Activated naive CD8-positive, alpha-beta T cell treated with anti-CD3 and anti-CD28 coated beads, Interleukin-2, amount 50 U/mL, for 16 hours (primary cell): ENCODE data around the gene GRM4.
"Not testable (repeated sequence)": the region's sequence is repeated elsewhere in the genome, so short reads cannot be mapped to it uniquely, and the experiment has no call there.

Experiments used
- DNase-seq: peaks from one replicate; pipeline ENCODE4 v3.0.0-alpha.2; 2020; ENCODE audit warnings: low read depth, low spot score

GRM4 gene

DNA sequence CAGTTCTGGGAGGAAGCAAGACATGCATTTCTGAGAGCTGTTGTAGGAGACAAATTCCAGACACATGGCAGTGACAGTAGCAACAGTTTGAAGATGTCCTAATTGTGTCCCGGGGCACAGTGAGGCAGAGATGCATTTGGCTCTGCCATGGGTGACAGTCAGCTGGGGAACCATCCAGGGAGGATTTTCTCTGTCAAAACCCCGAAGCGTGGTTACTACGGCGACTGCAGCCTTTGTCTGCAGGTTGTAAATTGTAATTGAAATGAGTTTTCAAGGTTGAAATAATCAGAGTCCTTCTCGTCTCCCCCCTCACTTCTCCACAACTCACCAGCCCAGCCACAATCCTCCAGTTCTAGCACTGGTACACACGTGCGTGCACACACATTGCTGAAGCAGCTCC lies 100.1 kb downstream of the GRM4 start:
- DNase-seq = no peak

DNA sequence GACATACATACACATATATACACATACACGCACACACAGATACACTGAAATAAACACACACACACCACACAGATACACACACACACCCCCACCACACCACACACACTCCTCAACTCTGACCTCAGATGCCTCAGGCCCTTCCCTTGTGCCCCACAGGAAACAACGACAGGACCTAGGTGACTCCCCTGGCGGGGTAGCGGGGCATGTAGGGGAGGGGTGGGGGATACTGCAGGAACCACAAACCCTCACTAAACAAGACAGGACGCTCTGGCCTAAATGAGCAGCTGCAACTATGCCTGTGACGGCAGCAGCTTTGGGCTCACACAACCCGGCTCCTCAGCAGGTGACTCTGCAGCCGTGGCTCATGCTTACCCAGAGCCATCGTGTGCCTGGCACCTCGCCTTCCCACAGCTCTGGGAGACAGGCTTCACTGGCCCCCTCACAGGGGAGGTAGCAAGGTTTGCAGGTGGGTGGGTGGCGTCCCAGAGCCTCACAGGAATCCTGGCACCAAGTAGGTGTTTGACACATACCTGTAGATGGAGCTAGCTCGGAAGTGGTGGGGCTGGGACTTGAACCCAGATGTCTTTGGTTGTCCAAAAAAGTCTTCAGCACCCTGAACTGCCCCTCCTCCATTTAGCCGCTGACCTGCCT lies 100.8 kb downstream of the GRM4 start:
- DNase-seq = no peak

DNA sequence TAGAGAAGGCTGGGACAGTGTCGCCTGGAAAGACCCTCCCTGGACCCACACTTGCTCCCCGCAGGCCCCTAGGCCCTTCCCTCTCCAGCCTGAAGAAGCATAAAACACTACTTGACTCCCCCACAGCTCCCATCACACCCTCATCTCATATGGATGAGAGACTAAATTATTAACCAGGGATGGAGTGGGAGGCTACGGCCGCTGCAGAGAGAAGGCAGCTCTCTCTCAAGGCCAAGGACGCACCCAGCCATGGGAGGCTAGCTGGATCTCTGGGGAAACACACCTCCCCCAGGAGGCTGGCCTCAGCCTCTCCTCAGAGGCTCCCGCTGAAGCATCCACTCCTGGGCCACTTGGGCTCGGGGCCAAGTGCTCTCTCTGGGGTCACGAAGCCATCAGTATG lies 102.5 kb downstream of the GRM4 start:
- no peak for DNase-seq

DNA sequence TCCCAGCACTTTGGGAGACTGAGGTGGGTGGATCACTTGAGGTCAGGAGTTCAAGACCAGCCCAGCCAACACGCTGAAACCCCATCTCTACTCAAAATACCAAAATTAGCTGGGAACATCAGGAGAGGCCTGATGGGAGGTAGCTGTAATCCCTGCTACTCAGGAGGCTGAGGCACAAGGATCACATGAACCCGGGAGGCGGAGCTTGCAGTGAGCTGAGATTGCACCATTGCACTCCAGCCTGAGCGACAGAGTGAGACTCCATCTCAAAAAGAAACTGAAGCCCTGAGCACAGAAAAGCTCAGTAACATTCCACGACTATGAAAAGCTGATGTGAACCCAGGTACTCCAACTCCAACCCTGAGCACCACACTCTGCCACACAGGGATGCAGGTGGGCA lies 103.9 kb downstream of the GRM4 start:
- DNase-seq = not testable (repeated sequence)

DNA sequence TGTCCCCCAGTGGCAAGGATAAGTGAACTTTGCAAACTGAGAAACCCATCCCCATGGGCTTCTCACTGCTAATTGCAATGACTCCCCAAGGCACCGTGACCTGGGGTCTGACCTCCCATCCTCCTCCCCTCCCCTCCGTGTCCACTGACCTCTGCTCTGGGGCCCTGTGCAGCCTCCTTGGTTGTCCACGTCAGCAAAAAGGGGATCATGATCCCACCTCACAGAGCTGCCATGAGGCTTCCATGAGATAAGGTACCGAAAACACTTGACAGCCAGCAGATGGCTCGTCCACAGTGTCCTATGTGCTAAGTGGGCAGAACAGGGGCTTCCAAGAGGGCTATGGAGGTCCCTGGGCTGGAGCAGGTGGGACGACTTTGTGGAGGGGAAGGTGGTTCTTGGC lies 104.5 kb downstream of the GRM4 start:
- DNase-seq = no peak

DNA sequence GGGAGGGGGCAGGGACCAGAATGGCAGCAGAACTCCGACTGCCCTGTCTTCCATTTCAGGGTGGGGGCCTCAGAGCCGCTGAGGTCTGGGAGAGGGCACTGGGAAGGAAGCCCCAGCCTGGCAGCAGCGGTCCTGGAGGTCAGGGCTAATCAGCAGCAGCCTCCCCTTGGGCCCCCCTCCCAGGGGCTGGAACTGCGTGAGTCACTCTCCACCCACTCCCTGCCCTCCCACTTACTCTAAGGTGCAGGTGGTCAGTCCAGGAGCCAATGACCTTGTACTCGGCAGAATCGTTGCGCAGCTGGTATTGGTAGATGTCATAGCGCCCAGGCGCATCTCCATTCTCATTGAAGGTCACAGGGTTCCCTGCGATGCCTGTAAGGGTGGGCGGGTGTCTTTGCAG lies 105.9 kb downstream of the GRM4 start:
- no peak for DNase-seq

DNA sequence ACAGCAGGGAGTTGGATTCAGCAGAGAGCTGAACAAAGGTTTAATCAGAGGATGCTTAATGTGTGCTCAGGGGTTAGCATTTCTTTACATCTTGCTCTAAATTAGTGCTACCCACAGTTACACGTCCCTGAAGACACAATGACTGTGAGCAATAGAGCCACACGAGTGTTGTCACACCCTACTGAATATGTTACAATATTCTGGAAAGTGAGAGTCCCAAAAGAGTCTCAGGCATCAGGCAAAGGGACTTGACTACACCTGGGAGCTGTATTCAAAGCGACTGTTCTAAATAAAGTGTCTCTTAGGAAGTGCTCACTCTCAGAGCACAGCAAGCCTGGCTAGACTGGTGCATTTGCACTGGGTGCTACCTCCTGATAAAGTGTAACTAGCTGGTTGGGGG lies 108.7 kb downstream of the GRM4 start:
- no peak for DNase-seq

DNA sequence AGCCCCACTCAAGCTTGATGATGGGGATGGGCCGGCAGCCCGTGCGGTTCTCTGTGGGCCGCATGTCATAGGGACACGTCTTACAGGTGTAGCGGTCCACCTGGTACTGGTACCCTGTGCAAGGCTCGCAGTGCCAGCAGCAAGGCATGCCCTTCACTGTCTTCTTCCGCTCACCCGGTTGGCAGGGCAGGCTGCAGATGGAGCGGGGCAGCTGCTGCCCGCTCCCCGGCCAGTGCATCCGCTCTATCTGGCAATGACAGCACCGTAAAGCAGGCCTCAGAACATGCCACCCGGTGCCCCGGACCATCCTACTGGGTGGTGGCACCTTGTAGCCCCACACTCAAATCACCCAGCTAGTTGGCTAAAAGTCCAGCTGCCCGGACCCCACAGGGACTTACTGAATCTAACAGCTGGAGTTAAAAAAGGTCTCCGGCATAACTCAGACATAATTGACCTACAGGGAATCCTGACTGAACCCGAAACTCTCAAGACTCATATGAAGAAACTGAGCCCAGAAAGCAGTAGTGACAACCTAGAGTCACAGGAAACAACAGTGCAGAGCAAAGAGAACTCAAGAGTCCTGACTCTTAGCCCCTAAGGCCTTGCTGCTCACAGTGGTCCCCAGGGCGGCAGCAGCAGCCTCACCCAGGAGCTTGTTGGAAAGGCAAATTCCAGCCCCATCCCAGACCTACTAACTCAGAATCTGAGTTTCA lies 109.4 kb downstream of the GRM4 start:
- no peak for DNase-seq

DNA sequence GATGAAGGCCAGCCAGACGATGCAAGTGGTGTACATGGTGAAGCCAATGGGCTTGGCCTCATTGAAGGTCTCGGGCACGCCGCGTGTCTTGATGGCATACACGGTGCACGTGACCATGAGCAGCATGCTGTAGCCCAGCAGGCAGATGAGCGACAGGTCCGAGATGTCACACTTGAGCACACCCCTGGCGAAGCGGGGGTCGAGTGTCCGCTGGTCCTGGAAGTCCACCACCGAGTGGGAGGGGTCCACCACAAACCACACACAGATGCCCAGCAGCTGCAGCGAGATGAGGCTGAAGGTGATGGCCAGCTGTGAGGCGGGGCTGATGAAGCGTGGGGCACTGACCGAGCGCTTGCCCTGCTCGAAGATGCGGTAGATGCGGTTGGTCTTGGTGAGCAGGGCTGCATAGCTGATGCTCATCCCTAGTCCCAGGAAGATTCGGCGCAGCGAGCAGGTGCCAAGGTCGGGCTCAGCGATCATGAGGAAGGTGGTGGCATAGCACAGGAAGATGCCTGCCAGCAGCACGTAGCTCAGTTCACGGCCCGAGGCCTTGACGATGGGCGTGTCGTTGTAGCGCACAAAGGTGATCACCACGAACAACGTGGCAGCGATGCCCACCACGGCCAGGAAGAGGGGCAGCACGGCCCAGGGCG lies 110.1 kb downstream of the GRM4 start:
- DNase-seq = no peak

DNA sequence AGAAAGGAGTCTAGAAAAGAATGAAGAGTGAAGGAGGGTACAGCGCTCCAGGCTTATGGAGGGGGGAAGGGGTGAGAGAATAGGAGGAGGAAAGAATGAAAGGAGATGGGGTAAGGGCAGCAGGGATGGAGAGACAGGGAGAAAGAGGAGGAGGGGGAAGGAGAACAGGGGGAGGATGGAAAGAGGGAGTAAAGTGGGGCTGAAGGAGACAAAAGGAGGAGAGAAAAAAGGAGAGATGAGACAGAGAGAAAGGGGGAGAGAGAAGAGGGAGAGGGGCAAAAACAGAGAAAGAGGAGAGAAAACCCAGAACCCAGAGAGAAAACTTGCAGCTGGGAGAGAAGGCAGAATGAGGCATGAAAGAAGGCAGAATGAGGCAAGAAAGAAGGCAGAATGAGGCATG lies 110.7 kb downstream of the GRM4 start:
- DNase-seq = no peak

DNA sequence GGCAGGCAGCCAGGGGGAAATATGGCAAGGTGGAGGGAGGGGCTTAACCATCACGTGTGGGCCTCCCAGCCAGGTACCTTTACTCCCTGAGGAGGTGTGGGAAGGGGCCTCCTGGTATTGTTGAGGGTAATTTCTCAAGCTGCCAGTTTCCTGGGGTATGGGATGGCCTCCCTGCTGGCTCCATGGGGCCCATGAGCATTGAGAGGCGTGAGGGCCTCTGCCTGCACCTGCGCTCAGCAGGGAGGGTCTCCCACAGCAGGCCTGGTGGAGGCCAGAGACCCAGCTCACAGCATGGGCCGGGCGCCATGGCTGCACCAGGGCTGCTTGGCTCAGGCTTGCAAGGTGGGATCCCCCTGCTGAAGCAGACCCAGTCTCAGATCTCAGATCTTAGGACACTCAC lies 113.0 kb downstream of the GRM4 start:
- DNase-seq = no peak

DNA sequence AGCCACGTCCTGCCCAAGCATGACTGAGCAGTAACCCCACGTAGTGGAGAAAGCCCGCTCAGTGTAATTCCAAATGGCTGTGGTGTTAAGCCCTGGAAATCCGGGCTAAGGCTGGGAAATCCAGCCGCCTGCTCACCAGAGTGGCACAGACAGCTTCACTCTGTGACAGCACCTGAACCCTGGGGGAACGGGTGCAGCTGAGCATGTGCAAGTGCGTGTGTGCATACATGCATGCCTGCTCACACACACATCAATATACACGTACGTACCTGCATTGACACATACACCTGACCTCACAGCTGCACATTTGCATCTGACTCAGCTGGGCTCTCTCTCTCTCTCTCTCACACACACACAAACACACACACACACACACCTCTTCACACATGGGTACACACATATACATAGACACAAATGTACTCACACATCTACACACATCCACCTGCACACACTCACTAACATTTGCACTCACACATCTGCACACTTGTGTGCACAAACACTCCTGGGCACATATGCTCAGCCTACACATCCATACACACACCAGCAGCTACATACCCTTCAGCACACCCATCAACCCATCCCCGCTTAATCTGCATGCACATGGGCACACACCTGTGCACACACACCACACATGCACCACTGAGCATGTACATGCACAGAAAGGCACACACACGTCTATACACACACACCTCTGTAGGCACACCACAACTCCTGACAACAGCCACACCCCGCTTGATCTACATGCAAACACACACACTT lies 114.1 kb downstream of the GRM4 start:
- DNase-seq = no peak

DNA sequence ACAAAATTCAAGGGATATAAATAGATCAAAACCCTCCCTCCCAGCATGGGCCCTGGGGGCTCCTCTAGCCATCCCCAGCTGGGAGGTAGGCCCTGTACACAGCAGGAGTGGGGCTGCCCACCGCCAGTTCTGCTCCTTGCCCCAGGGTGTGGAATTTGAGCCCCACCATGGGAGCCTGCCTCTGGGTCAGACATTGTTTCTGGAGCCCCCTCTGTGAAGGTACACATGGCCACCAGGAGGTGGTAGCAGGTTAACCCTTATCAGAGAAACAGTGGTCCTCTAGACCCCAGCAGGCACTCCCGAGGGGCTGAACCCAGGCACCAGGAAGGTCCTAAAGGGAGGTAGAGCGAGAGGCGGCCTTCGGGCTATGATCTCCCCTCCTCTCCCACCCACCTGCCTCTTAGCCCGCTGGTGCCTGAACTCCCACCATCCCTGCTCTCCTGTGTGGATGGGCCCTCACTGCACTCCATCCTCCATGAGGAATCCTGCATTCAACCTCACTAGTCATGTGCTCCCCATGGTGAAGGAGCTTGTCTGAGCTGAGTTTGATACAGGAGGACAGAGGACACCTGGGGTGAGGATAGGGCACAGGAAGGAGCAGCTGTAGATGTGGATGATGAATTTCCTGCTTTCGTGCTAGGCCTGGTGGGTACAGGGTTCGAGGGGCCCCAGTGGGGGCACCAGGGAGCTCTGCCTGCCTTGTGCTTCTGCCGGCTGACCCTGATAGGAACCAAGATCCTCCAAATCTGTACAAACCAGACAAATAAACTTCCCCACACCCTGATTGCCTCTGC lies 114.9 kb downstream of the GRM4 start:
- no peak for DNase-seq

DNA sequence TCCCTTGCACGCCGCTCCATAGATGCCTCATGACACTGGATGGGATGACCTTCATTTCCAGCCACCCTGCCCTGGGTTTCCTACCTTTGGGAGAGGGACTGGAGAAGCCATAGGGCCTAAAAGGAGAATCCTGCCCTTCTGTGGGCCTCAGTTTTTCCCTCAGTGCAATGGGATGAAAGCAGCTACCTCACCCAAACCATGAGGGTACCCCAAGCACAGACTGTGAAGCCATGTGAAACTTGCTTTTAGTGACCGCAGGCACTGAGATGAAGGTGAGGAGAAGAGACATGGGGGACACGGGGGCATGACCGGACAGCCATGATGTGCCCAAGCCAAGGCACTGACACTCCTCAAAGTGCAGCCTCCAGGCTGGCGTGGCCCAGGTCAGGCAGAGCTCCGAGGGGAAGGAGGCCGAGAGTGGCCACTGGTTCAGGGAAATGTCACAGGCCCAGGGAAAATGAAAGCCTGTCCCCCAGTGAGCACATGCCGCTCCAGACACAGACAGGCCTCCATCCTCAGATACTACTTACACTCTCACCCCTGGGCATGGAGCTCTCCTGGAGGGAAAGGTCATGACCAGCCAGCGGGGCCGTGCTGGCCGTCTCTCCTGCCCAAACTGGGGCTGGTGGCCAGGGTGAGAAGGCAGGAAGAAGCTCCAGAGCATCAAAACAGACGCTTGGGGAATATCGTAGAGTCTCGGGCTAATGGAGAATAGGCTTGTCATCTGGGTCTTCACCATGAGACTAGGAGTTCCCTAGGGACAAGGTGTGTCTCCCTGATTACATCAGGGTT lies 116.2 kb downstream of the GRM4 start:
- no peak for DNase-seq

DNA sequence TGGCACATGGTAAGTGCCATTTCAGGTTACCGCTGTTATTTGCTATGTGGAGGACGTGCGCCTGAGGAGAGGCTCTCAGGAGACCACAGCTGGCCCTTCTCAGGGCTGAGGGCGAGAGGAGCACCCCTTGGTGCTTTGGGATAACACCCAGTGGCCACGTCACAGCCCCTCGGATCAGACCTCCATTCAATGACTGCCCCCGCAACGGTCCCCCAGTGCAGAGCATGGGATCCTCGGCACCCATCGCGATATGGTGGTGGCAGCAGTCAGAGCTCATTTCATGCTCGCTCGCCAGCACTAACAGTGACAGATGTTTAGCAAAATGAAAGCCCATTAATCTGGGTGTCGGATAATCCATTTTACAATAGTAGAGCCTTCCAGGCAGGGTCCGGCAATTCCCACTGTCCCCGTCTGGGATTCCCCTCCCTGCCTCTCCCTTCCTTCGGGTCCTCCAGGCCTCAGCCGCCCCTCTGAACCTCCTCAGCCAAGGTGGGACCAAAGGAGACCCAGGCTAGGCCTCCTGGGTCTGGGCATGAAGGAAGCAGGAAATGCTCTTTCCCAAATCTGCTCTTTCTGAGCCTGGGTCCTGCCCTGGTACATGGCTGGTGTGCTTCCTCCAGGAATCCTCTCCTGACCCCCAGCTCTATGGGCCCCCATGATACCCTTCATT lies 117.1 kb downstream of the GRM4 start:
- no peak for DNase-seq

DNA sequence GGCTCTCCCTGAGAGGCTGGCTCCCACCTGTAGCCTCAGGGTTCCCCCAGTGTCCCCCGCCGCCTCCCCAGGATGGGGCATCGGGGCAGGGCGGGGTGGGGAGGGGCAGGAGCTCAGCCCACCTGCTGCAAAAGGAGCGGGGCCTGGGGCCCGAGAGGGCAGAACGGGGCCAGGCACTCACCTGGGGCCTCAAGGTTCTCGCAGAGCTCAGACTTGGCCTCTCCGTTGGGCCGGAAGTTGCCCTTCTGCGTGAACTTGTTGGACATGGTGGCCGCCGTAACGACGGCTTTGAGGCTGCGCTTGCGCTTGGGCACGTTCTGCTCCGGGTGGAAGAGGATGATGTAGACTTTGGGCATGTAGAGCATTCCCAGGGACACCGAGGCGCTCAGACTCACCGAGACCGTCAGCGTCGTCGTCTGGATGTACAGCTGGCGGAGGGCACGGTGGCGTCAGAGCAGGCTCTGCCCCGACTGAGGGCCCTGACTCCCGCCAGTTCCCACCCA lies 117.9 kb downstream of the GRM4 start:
- DNase-seq = no peak

DNA sequence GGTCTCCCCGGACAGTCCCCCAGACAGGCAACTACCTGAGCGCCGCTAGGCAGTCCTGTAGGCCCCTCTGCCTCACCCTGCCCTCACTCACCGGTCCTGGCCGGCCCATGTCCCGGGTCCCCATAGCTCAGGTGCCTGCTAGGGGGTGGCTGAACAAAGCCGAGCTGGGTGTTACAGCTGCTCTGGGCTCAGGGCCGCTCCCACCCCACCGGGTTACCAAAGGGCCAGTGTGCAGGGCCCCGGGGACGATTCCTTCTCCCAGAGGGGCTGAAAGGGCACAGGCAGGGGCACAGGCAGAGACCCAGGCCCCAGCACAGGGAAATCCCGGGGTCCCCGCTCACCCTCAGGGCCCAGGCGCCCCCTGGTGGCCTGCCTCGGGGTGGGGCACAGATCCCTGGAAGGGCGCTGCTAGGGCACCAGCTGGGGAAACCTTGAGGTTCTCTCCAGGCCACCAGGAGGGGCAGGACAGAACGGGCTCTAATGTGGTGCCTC lies 118.4 kb downstream of the GRM4 start:
- peak; percentile 30 for DNase-seq

DNA sequence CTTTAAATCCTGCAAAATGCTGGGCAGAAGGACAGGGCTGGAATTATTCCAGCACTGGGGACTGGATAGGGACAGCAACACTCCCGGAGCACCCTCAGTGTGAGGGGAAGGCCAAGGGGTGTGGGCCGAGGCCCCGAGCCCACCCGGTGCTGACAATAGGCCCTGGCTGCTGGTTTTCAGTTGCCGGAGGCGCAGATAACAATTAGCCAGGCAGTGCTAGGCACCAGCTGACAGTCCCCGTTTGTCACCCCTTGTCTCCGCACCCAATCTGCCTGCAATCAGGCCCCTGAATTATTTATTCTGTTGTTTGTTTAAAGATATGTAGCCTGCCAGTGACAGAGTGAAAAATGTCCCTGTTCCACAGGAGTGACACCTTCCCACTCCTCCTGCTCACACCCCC lies 120.0 kb downstream of the GRM4 start:
- no peak for DNase-seq

DNA sequence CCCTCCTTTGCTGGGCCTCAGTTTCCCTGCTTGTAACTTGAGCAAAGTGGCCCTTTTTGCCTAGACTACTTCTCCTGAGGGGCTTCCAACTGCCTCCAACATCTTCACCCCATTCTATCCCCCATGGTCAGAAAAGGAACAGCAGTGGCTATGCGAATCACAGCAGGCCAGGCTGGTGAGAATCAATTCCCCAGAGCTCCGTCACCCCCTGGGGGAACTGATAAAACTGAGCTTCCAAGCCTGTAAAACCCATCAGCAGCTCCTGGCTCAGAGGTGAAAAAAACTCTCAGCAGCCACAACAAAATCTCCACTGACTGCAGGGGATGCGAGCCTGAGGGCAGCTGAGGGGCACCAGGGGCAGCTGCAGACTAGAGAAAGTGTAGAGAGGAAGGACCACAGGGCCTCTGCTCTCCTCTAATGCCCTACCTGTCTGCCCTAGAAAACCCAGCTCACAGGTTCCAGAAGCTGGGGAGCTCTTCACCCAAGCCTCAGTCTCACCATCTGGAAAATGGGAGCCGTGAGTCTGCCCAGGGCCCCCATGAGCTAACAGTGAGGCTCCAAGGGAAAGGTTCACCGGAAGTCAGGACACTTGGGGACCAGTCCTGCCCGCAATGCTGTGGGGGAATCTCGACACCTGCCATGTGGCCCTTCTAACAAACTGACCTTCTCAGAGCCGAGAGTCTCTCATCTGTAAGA lies 120.6 kb downstream of the GRM4 start:
- no peak for DNase-seq
